Panc1 (cell line): ENCODE measurements around the gene TMEM174.

Experiments
- POLR2AphosphoS5 ChIP-seq: IDR thresholded peaks from 2 replicates; pipeline ENCODE4 v1.6.1; 2012; ENCODE audit warnings: mild to moderate bottlenecking, low read depth, low read length, moderate library complexity
- REST ChIP-seq, 2 experiments: IDR thresholded peaks; 2 replicates each; pipeline ENCODE4 v1.6.1; 2011 to 2012; ENCODE audit warnings: low read depth in 2 of 2, control low read depth in 1 of 2, low read length in 1 of 2, mild to moderate bottlenecking in 1 of 2, moderate library complexity in 1 of 2; ENCODE audit not compliant: insufficient read depth in 1 of 2
- SIN3A ChIP-seq: IDR thresholded peaks from 2 replicates; pipeline ENCODE4 v1.6.1; 2012; ENCODE audit warnings: low read depth, mild to moderate bottlenecking, low read length, moderate library complexity, borderline replicate concordance; ENCODE audit not compliant: insufficient read depth
- TCF7L2 ChIP-seq: IDR thresholded peaks from 2 replicates; pipeline ENCODE4 v1.6.1; 2011; ENCODE audit warnings: mild to moderate bottlenecking, low read depth, low read length, inconsistent platforms
- TF ChIP-seq, protein P1 (sequence below): fragments of 450-650 bp; IDR thresholded peaks from 2 replicates; pipeline ENCODE4 v1.5.1; 2017; ENCODE audit warnings: mild to moderate bottlenecking

GRCh38 chr5:73186976-73187375 is 14.0 kb downstream of the TMEM174 start:
- TF ChIP-seq POLR2AphosphoS5 (no peak), SIN3A (no peak), REST (IDR thresholded peaks at IDR 0.05; ENCODE audit: insufficient read depth in 1 of 2, low read depth in 2 of 2, low read length in 1 of 2) (no peak), TCF7L2 (no peak)
- TF ChIP-seq, protein P1, sequence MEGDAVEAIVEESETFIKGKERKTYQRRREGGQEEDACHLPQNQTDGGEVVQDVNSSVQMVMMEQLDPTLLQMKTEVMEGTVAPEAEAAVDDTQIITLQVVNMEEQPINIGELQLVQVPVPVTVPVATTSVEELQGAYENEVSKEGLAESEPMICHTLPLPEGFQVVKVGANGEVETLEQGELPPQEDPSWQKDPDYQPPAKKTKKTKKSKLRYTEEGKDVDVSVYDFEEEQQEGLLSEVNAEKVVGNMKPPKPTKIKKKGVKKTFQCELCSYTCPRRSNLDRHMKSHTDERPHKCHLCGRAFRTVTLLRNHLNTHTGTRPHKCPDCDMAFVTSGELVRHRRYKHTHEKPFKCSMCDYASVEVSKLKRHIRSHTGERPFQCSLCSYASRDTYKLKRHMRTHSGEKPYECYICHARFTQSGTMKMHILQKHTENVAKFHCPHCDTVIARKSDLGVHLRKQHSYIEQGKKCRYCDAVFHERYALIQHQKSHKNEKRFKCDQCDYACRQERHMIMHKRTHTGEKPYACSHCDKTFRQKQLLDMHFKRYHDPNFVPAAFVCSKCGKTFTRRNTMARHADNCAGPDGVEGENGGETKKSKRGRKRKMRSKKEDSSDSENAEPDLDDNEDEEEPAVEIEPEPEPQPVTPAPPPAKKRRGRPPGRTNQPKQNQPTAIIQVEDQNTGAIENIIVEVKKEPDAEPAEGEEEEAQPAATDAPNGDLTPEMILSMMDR = no peak
